ENCODE results near the gene PPM1B.
"Not testable (repeated sequence)": the region's sequence is repeated elsewhere in the genome, so short reads cannot be mapped to it uniquely, and the experiment has no call there.

The PPM1B gene

GRCh38 chr2:44257802-44258201, 89.1 kb downstream of the PPM1B start:
- not testable (repeated sequence) for DNase-seq

GRCh38 chr2:44267269-44267795, 98.7 kb downstream of the PPM1B start:
- DNase-seq = no peak

DNA sequence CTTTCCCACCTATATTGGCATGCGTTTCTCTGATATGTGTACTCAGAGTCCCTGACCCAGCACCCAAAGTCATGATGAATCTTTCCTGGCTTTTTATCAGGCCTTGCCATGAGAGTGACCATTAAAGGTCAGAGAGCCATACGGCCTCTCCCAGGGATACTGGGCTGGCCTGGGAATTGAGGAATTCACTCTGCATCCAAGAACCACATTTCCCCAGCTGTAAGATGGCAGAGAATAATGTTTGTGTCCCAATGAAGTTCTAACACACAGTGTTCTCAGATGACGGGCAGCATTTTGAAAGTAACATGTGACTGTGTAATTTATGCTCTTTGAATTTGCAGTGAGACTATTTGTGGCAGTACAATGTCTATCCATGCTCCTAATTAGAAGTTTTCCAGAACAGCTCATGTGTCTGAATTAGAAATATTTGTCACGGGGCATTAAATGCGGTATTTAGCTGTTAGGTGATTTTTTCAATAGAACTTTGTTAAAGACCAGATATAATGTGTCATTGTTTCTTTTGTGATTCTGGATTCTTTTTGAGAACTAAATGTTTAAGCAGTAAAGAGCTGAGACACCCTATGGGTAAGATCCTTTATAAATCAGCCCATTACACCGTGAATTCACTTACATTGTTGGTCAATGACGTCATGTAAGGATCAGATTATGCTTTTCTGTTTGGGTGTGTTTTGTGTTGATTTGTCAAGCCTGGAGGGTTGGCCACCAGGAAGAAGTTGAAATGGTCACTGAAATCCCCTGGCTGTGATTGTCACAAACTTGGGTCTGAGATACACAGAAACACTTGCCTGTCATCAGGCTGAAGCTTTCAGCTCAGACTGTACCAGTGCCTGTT, 99.3 kb downstream of the PPM1B start:
- DNase-seq = no peak

DNA sequence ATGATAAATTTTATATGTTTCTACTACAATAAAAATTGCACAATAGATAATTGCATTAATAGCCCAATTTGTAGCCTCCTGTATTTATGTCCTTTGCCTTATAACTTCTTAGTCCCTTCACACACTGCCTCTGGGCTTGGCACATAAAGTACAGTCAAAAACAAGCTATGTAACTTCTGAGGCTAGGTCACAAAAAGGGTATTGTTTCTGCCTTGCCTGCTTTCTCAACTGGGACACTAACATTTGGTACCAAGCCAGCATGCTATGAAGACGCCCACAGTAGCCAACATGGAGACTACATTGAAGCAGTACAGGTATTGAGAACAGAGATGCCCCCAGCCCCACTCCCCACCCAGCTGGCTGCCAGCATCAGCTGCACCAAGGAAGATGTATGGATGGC, 101.2 kb downstream of the PPM1B start:
- DNase-seq = no peak

GRCh38 chr2:44271296-44271695, 102.6 kb downstream of the PPM1B start:
- DNase-seq = no peak

- no peak for DNase-seq
Observed at GRCh38 chr2:44273076-44273475, 104.4 kb downstream of the PPM1B start.

DNA sequence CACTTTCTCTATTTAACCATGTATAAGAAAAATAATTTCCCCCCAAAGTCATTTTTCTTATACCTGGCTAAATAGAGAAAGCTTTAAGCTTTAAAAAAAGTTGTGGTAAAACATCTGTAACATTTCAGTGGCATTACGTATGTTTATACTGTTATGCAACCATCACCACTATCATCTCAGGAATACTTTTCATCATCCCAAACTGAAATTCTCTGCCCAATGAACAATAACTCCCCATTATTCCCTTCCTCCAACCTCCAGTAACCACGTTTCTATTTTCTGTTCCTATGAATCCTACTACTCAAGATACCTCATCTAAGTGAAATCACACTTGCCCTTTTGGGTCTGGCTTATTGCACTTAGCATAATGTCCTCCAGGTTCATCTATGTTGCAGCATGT, 104.9 kb downstream of the PPM1B start:
- no peak for DNase-seq

DNA sequence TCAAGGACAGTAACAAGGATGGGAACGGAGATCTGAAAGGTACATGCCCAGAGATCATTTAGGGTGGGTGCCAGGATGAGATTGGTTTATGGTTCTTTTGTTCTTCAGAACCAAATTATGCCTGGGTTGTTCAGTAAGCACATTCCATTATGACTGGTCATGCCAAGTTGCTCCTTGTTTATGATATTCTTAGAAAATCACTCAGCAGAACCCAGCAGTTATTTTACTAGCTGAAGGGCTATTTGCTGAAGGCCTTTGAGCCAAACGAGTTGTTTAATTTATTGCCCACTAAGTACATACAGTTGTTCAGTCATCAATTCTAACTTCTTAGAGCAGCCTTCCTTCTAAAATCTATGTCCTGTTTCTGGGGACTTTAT, 107.2 kb downstream of the PPM1B start:
- DNase-seq = no peak

DNA sequence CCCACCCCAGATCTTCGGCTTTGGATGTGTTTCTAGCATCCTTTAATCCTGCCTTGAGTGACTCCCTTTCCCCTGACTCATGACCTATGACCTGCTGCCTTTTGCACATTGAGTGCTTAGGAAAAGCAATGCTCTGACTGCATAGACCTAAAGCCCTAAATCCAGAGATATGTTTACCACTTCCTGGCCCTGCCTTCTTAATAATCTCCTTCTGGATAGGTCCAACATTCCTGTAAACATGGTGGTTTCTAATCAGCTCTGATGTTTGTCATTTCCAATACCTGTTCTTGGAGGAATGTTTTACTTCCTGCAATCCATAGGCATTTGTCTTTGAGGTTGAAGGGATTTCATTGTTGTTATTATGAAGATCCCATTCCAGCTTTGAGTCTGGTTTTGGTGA, 108.9 kb downstream of the PPM1B start:
- no peak for DNase-seq

DNA sequence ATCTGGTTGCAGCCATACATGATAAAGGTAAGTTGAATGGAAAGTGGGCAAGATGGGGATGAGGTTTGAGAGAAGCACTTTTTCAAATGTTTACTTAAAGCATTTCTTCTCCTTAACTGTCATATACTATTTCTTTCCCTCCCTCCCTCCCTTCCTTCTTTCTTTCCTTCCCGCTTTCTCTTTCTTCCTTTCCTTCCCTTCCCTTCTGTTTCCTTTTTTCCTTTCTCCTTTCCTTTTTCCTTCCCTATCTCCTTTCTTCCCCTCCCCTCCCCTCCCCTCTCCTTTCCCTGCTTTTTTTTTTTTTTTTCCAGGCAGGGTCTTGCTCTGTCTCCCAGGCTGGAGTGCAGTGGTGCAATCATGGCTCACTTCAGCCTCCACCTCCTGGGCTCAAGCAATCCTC, 112.2 kb downstream of the PPM1B start:
- no peak for DNase-seq

All from NCI-H82 (cell line).